Breast epithelium (tissue), 4 donors: ENCODE measurements around the gene POLR2L. TPM values are rescaled to one million over a fixed set of nuclear protein-coding genes. Genes with fewer than 3 reads are reported as not detected.

Experiments used
- DNase-seq, 2 donors: peaks; one replicate each; pipeline ENCODE4 v3.0.0-alpha.2; 2019; ENCODE audit warnings: low spot score in 2 of 2
- H3K27ac ChIP-seq, 2 donors: fragments of 200-600 bp; sonication (generic) in 1 of 2; one replicate each; pipeline ENCODE4 v1.5.1; 2016 to 2019; ENCODE audit warnings: mild to moderate bottlenecking in 1 of 2
- H3K27me3 ChIP-seq, 2 donors: fragments of 200-600 bp; sonication (generic) in 1 of 2; one replicate each; pipeline versions ENCODE4 v1.5.1 to v1.6.0; 2017 to 2019; ENCODE audit warnings: control low read depth in 1 of 2, mild to moderate bottlenecking in 1 of 2
- H3K36me3 ChIP-seq: fragments of 200-600 bp; one replicate; pipeline ENCODE4 v1.5.1; 2019
- H3K4me1 ChIP-seq, 2 donors: fragments of 200-600 bp; sonication (generic); one replicate each; pipeline ENCODE4 v1.5.1; 2016 to 2019; ENCODE audit warnings: control low read depth in 1 of 2
- H3K4me3 ChIP-seq, 3 donors: fragments of 200-600 bp; sonication (generic); 1 replicate in 2 of 3; 2 replicates in 1 of 3; pipeline ENCODE4 v1.5.1; 2016 to 2019; ENCODE audit warnings: mild to moderate bottlenecking in 3 of 3, moderate library complexity in 2 of 3
- H3K9me3 ChIP-seq, 2 donors: fragments of 200-600 bp; sonication (generic) in 1 of 2; one replicate each; pipeline ENCODE4 v1.5.1; 2016 to 2019; ENCODE audit warnings: control low read depth in 1 of 2
- CTCF ChIP-seq, 3 donors: fragments of 450-650 bp; IDR thresholded peaks; one replicate each; pipeline ENCODE4 v1.5.1; 2016 to 2017; ENCODE audit warnings: antibody characterized with exemption in 3 of 3, mild to moderate bottlenecking in 3 of 3, moderate library complexity in 3 of 3
- POLR2A ChIP-seq: fragments of 450-650 bp; IDR thresholded peaks from one replicate; pipeline ENCODE4 v1.6.1; 2016; ENCODE audit warnings: antibody characterized with exemption, mild to moderate bottlenecking, moderate library complexity
- POLR2AphosphoS5 ChIP-seq, 3 donors: sonication (generic); formaldehyde crosslinking; IDR thresholded peaks; one replicate each; pipeline ENCODE4 v1.6.1; 2017; ENCODE audit warnings: antibody characterized with exemption in 3 of 3
- intact Hi-C: fragments of 100-400 bp; cut with DNase I; formaldehyde crosslinking; loops from one replicate; pipeline ENCODE4 v1.15.1; 2023; ENCODE audit warnings: low total_unique reads
- total RNA-seq, 3 donors: library from RNA; depleted of rRNA; stranded (reverse); fragments of >200 nt; gene quantifications; one replicate each; pipeline ENCODE4 v1.1.0, GENCODE V29; 2016

The POLR2L gene
- total RNA-seq, 3 donors from 2014 or later, result 51.8 to 126 (median 96.7) TPM

- TF ChIP-seq POLR2AphosphoS5 (IDR thresholded peaks at IDR 0.05) (no peak), CTCF (IDR thresholded peaks at IDR 0.05) (no peak), POLR2A (no peak)
- Histone ChIP-seq H3K9me3 (no peaks in the 10 kb centered on the region), H3K4me3 (no peak overlapping the region), H3K36me3 (no peaks in the 10 kb centered on the region), H3K27me3 (peaks cover 0 to 11% of the 10 kb centered on the region in 2 donors), H3K27ac (no peak overlapping the region), H3K4me1 (peaks cover 4% of the 10 kb centered on the region in 2 donors)
- intact Hi-C loops, result loop anchor here (1.0 kb wide), 1 partner anchor 23 kb away; no protein-coding TSS in a partner anchor
- no peak for DNase-seq
Measured at GRCh38 chr11:790721-791564, 51.4 kb downstream of the POLR2L start.

- H3K36me3 ChIP-seq, result no peaks in the 10 kb centered on the region
- no peak within 1 kb of the TSS for H3K27ac ChIP-seq
- no peaks in the 10 kb centered on the region for H3K4me1 ChIP-seq
- no peak within 1 kb of the TSS for H3K4me3 ChIP-seq
- no peak for TF ChIP-seq CTCF (IDR thresholded peaks at IDR 0.05)
- TF ChIP-seq POLR2AphosphoS5 (IDR thresholded peaks at IDR 0.05), result no peak
- no peak for TF ChIP-seq POLR2A
- intact Hi-C loops, result no loop called here
- DNase-seq, result no peak
- H3K9me3 ChIP-seq, result no peaks in the 10 kb centered on the region
- peaks cover 0 to 11% of the 10 kb centered on the region in 2 donors for H3K27me3 ChIP-seq
Measured at GRCh38 chr11:789943-790342, 52.4 kb downstream of the POLR2L start, which contains the start of gene CEND1. Gene CEND1 (minus strand): TSS chr11:790090. CDS start chr11:788576, 1,514 bp downstream.

Other genes starting within 250 kb of the POLR2L start
- 10 to 100 TPM; 13.3 to 29.9 (median 27.9) TPM for gene IRF7, start 226.6 kb downstream of the POLR2L start, total RNA-seq
- 1 to 10 TPM in 1 of 3 donors, not detected in 2; 6.2 TPM for gene CDHR5, start 217.6 kb downstream of the POLR2L start, total RNA-seq
- not detected for gene SCT, start 215.3 kb downstream of the POLR2L start, total RNA-seq
- gene DRD4, start 205.3 kb downstream of the POLR2L start, total RNA-seq, result under 1 TPM in 1 of 3 donors, not detected in 2; 0.29 TPM
- 10 to 100 TPM; 25.3 to 42.6 (median 39.8) TPM for gene DEAF1, start 147.3 kb downstream of the POLR2L start, total RNA-seq
- 10 to 100 TPM; 25.9 to 51.8 (median 29.1) TPM for gene TMEM80, start 146.7 kb downstream of the POLR2L start, total RNA-seq
- gene EPS8L2, start 136.3 kb downstream of the POLR2L start, total RNA-seq, result 100 to 1,000 TPM in 2 of 3 donors, 1 to 10 TPM in 1; 6.1 to 151 (median 115) TPM
- 100 to 1,000 TPM; 137 to 239 (median 141) TPM for gene TALDO1, start 95.1 kb downstream of the POLR2L start, total RNA-seq
- gene GATD1, start 65.0 kb downstream of the POLR2L start, total RNA-seq, result 10 to 100 TPM in 2 of 3 donors, 1 to 10 TPM in 1; 9.9 to 17.4 (median 16.4) TPM
- gene CEND1, start 52.4 kb downstream of the POLR2L start, total RNA-seq, result not detected
- 10 to 100 TPM in 1 of 3 donors, 1 to 10 TPM in 2; 2.7 to 11.5 (median 4.7) TPM for gene SLC25A22, start 44.2 kb downstream of the POLR2L start, total RNA-seq
- 10 to 100 TPM; 10.2 to 17.3 (median 16.7) TPM for gene PIDD1, start 37.3 kb downstream of the POLR2L start, total RNA-seq
- 1,000 to 10,000 TPM in 2 of 3 donors, 100 to 1,000 TPM in 1; 583 to 1,665 (median 1,093) TPM for gene RPLP2, start 32.6 kb downstream of the POLR2L start, total RNA-seq
- 100 to 1,000 TPM; 103 to 266 (median 109) TPM for gene PNPLA2, start 23.6 kb downstream of the POLR2L start, total RNA-seq
- 100 to 1,000 TPM in 1 of 3 donors, 10 to 100 TPM in 2; 14.7 to 152 (median 86.2) TPM for gene CRACR2B, start 14.6 kb downstream of the POLR2L start, total RNA-seq
- gene CD151, start 9.6 kb downstream of the POLR2L start, total RNA-seq, result 100 to 1,000 TPM; 209 to 847 (median 343) TPM
- 100 to 1,000 TPM in 2 of 3 donors, 10 to 100 TPM in 1; 72.4 to 217 (median 107) TPM for gene TSPAN4, start 323 bp upstream of the POLR2L start, total RNA-seq
- 10 to 100 TPM; 58.3 to 79.5 (median 68.3) TPM for gene CHID1, start 68.3 kb upstream of the POLR2L start, total RNA-seq
- gene AP2A2, start 83.3 kb upstream of the POLR2L start, total RNA-seq, result 100 to 1,000 TPM in 1 of 3 donors, 10 to 100 TPM in 2; 44.6 to 112 (median 54.7) TPM
- gene MUC6, start 194.2 kb upstream of the POLR2L start, total RNA-seq, result 1 to 10 TPM in 2 of 3 donors, not detected in 1; 1.3 to 1.9 TPM
- gene MUC2, start 232.3 kb upstream of the POLR2L start, total RNA-seq, result under 1 TPM in 1 of 3 donors, not detected in 2; 0.66 TPM